ENCODE results near the gene TRIM67. TPM values are rescaled to one million over a fixed set of nuclear protein-coding genes. Genes with fewer than 3 reads are reported as not detected.

Gene TRIM67
- total and polyA plus RNA-seq, 9 of the 15 experiments (the other 6 are each of a cell fraction or from before 2014, with no cell fraction given) = 0.04 to 0.60 (median 0.31) TPM

DNA sequence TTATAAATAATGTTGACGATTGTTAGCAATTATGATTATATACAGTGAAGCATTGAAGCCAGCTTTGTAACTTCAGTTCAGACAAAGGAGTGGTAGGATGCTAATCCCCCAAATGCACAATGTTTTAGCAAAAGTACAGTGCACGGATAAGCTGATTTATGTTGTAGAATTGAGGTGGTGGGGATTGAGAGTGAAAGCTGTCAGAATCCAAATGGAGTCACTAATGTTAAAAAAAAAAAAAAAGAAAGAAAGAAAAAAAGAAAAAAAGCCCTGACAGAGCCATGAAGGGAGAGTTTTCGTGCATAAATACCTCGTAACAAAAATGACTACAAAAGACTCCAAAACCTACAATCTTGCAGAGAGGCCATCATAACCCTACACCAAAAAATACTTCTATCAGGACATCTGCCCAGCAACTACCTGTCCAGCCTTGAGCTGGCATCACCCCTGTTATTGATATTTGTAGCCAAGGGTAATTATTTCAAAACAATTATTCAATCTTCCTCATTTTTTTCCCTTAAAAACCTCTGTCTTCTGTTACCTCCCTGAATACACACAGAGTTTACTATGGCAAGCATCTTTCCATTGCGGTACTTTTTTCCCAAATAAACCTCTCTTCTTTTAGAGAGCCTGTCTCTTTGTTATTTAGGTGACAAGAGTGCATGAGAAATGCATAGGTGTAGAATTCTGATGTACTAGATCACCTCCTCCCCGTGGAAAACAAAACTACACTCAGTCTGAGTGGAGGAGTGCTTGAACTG lies 2.5 kb upstream of the TRIM67 start (continued):
- TF ChIP-seq ZNF318 (IDR thresholded peaks at IDR 0.05; ENCODE audit: borderline replicate concordance in 1 of 2, low read depth in 1 of 2) = no peak
- no peak for TF ChIP-seq ZNF121 (CRISPR knock-in tag; conservative IDR thresholded peaks at IDR 0.05)
- TF ChIP-seq NR4A1 (CRISPR knock-in tag; IDR thresholded peaks at IDR 0.05) = no peak
- peak; percentile 77 for TF ChIP-seq NR4A1 (tag; IDR thresholded peaks at IDR 0.05)
- TF ChIP-seq STAT5B (CRISPR knock-in tag; IDR thresholded peaks at IDR 0.05) = no peak

All from K562 (cell line).